Measurements from ENCODE around the gene TSPYL6.

TSPYL6 gene

DNA sequence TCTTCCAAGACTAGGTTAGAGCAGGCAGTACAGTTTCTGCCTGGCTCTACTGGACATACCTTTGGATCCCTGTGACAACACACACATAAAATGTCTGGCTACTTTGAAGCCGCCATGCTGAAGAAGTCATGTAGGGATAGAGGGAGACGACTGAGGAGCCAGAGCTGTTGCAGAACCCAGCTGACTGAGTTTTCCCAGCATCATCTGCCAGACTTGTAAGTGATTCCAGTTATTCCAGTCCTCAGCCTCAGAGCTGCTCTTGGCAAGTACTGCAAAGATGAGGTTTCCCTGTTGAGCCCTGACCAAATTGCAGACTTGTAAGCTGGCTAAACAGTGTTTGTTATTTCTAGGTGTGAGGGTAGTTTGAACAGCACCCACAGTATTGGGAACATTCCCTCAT is 31.5 kb upstream of the TSPYL6 start:
- Histone ChIP-seq H3K9me3 (ENCODE audit: insufficient read depth, low read length) (no peaks in the 10 kb centered on the region), H3K4me1 (ENCODE audit: insufficient read depth, insufficient read length) (no peaks in the 10 kb centered on the region), H3K27me3 (ENCODE audit: insufficient read depth, insufficient read length) (peaks cover 23% of the 10 kb centered on the region), H3K9ac (ENCODE audit: insufficient read length, low read depth) (no peak overlapping the region), H3K36me3 (ENCODE audit: insufficient read depth, insufficient read length, low read length) (no peaks in the 10 kb centered on the region), H3K4me3 (ENCODE audit: insufficient read length, low read depth) (no peak overlapping the region)
- no peak for TF ChIP-seq YY1 (IDR thresholded peaks at IDR 0.05; ENCODE audit: insufficient read depth, insufficient read length)
- no peak for TF ChIP-seq SUZ12 (IDR thresholded peaks at IDR 0.05; ENCODE audit: extremely low read depth, insufficient read depth, insufficient read length)
- no peak for TF ChIP-seq ZNF274 (IDR thresholded peaks at IDR 0.05; ENCODE audit: low read depth, low read length)
- DNase-seq (ENCODE audit: low read depth, low spot score), result no peak

DNA sequence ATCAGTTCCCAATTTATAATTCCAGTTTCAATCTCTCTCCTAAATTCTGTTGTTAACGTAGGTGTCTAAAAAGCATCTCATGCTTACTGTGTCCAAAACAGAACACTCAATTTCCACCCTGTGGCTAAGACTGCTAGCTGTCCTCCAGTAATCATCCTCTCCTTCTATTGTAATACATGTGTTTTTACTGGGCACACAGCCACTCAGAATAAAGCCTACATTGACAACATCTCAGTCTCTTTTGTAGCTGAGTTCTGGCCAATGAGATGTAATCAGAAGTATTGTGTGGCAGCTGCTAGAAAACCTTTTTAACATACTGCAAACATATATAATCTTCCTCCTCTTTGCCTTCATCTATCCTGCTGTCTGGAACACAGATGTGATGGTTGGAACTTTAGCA is 29.4 kb upstream of the TSPYL6 start:
- no peak for DNase-seq (ENCODE audit: low read depth, low spot score)

DNA sequence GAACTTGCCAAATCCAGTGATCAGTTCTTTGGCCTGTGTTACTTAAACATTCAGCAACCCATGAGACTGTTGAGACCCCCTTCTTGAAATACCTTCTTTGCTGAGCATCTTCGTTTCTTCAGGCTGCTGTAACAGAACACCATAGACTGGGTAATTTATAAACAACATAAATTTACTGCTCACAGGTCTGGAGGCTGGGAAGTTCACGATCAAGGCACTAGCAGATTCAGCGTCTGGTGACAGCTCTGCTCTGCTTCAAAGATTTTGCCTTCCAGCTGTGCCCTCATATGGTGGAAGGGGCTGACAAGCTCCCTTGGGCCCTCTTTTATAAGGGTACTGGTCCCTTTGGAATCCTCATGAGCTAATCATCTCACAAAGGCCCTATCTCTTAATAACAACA is 28.8 kb upstream of the TSPYL6 start:
- H3K4me3 ChIP-seq (ENCODE audit: insufficient read length, low read depth), result no peak overlapping the region
- no peaks in the 10 kb centered on the region for H3K9me3 ChIP-seq (ENCODE audit: insufficient read depth, low read length)
- TF ChIP-seq SUZ12 (IDR thresholded peaks at IDR 0.05; ENCODE audit: extremely low read depth, insufficient read depth, insufficient read length) (no peak), YY1 (IDR thresholded peaks at IDR 0.05; ENCODE audit: insufficient read depth, insufficient read length) (no peak)

More for the DNA sequence above, 29.4 kb upstream of the TSPYL6 start:
- Histone ChIP-seq H3K36me3 (ENCODE audit: insufficient read depth, insufficient read length, low read length) (no peaks in the 10 kb centered on the region), H3K9me3 (ENCODE audit: insufficient read depth, low read length) (no peaks in the 10 kb centered on the region), H3K4me1 (ENCODE audit: insufficient read depth, insufficient read length) (no peaks in the 10 kb centered on the region), H3K9ac (ENCODE audit: insufficient read length, low read depth) (no peak overlapping the region), H3K27me3 (ENCODE audit: insufficient read depth, insufficient read length) (peaks cover 17% of the 10 kb centered on the region), H3K4me3 (ENCODE audit: insufficient read length, low read depth) (no peak overlapping the region)
- no peak for TF ChIP-seq ZNF274 (IDR thresholded peaks at IDR 0.05; ENCODE audit: low read depth, low read length)
- no peak for TF ChIP-seq SUZ12 (IDR thresholded peaks at IDR 0.05; ENCODE audit: extremely low read depth, insufficient read depth, insufficient read length)

DNA sequence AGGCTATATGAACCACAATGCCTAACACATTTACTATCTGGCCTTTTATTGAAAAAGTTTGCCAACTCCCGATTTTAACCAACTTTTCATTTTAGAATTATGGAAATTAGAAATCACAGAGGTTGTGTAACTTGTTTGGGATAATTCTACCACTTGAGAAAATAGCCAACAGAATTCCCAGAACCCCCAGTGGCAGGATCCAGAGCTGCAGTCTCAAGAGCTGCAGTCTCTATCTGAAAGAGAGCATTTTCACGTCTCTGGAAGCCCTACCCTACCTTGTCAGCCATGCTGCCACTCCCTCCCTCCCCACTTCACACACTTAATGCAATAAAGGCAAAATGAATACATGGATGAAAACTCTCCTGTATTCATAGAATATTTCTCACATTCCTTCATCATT is 23.4 kb upstream of the TSPYL6 start:
- TF ChIP-seq SUZ12 (IDR thresholded peaks at IDR 0.05; ENCODE audit: extremely low read depth, insufficient read depth, insufficient read length) (no peak), YY1 (IDR thresholded peaks at IDR 0.05; ENCODE audit: insufficient read depth, insufficient read length) (no peak), ZNF274 (IDR thresholded peaks at IDR 0.05; ENCODE audit: low read depth, low read length) (no peak)
- no peaks in the 10 kb centered on the region for H3K36me3 ChIP-seq (ENCODE audit: insufficient read depth, insufficient read length, low read length)

More for the DNA sequence above, 28.8 kb upstream of the TSPYL6 start:
- DNase-seq (ENCODE audit: low read depth, low spot score), result no peak
- no peaks in the 10 kb centered on the region for H3K36me3 ChIP-seq (ENCODE audit: insufficient read depth, insufficient read length, low read length)
- H3K27me3 ChIP-seq (ENCODE audit: insufficient read depth, insufficient read length), result peaks cover 17% of the 10 kb centered on the region
- H3K9ac ChIP-seq (ENCODE audit: insufficient read length, low read depth), result no peak overlapping the region
- no peaks in the 10 kb centered on the region for H3K4me1 ChIP-seq (ENCODE audit: insufficient read depth, insufficient read length)

DNA sequence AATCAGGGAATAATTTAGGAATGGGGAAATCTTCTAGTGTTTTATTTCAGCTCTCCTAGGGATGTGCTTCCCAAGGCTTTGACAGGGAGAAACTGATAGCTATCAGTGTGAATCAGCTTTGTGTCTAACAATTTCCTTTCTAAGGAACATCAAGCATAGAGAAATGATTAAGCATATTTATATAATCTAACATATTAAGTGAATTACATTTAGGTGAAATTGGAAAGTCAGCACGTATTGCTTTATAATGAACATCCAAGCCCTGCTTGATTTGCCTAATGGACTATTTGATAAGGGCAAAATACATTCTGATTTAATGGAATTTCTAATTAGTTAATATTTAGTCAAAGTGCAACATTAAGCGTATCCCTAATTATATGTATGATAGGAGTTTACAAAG is 19.5 kb upstream of the TSPYL6 start:
- no peak overlapping the region for H3K4me3 ChIP-seq (ENCODE audit: insufficient read length, low read depth)
- no peak for DNase-seq (ENCODE audit: low read depth, low spot score)
- no peaks in the 10 kb centered on the region for H3K36me3 ChIP-seq (ENCODE audit: insufficient read depth, insufficient read length, low read length)
- H3K9ac ChIP-seq (ENCODE audit: insufficient read length, low read depth), result no peak overlapping the region
- H3K27me3 ChIP-seq (ENCODE audit: insufficient read depth, insufficient read length), result no peaks in the 10 kb centered on the region
- TF ChIP-seq YY1 (IDR thresholded peaks at IDR 0.05; ENCODE audit: insufficient read depth, insufficient read length) (no peak), ZNF274 (IDR thresholded peaks at IDR 0.05; ENCODE audit: low read depth, low read length) (no peak), SUZ12 (IDR thresholded peaks at IDR 0.05; ENCODE audit: extremely low read depth, insufficient read depth, insufficient read length) (no peak)
- H3K4me1 ChIP-seq (ENCODE audit: insufficient read depth, insufficient read length), result no peaks in the 10 kb centered on the region
- no peaks in the 10 kb centered on the region for H3K9me3 ChIP-seq (ENCODE audit: insufficient read depth, low read length)

More for the DNA sequence above, 23.4 kb upstream of the TSPYL6 start:
- H3K9ac ChIP-seq (ENCODE audit: insufficient read length, low read depth), result no peak overlapping the region
- no peaks in the 10 kb centered on the region for H3K27me3 ChIP-seq (ENCODE audit: insufficient read depth, insufficient read length)
- no peak for DNase-seq (ENCODE audit: low read depth, low spot score)
- H3K4me3 ChIP-seq (ENCODE audit: insufficient read length, low read depth), result no peak overlapping the region
- no peaks in the 10 kb centered on the region for H3K9me3 ChIP-seq (ENCODE audit: insufficient read depth, low read length)
- no peaks in the 10 kb centered on the region for H3K4me1 ChIP-seq (ENCODE audit: insufficient read depth, insufficient read length)

DNA sequence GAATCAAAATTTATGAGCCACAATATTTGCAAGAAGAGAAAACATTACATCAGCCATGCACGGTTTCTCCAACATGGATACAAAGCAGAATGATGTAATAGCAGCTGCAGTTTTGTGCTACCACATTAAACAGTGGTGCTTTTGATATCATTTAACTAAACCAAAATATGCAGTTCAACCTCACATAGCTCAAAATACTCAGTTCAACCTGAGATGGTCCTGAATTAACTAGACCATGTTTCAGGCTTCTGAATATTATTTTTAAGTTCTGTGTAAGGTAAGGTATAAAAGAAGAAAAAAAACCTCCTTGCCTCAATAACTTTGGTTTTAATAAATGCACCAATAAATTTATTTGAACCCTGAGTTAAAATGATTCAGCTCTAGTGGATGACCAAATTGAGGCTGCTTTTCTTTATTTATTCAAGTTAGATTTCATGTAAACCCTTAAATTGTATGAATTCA is 18.8 kb upstream of the TSPYL6 start:
- Histone ChIP-seq H3K36me3 (ENCODE audit: insufficient read depth, insufficient read length, low read length) (no peaks in the 10 kb centered on the region), H3K4me3 (ENCODE audit: insufficient read length, low read depth) (no peak overlapping the region), H3K4me1 (ENCODE audit: insufficient read depth, insufficient read length) (no peaks in the 10 kb centered on the region), H3K9me3 (ENCODE audit: insufficient read depth, low read length) (no peaks in the 10 kb centered on the region), H3K27me3 (ENCODE audit: insufficient read depth, insufficient read length) (no peaks in the 10 kb centered on the region), H3K9ac (ENCODE audit: insufficient read length, low read depth) (no peak overlapping the region)
- no peak for TF ChIP-seq SUZ12 (IDR thresholded peaks at IDR 0.05; ENCODE audit: extremely low read depth, insufficient read depth, insufficient read length)
- TF ChIP-seq ZNF274 (IDR thresholded peaks at IDR 0.05; ENCODE audit: low read depth, low read length), result no peak
- no peak for TF ChIP-seq YY1 (IDR thresholded peaks at IDR 0.05; ENCODE audit: insufficient read depth, insufficient read length)
- DNase-seq (ENCODE audit: low read depth, low spot score), result no peak

DNA sequence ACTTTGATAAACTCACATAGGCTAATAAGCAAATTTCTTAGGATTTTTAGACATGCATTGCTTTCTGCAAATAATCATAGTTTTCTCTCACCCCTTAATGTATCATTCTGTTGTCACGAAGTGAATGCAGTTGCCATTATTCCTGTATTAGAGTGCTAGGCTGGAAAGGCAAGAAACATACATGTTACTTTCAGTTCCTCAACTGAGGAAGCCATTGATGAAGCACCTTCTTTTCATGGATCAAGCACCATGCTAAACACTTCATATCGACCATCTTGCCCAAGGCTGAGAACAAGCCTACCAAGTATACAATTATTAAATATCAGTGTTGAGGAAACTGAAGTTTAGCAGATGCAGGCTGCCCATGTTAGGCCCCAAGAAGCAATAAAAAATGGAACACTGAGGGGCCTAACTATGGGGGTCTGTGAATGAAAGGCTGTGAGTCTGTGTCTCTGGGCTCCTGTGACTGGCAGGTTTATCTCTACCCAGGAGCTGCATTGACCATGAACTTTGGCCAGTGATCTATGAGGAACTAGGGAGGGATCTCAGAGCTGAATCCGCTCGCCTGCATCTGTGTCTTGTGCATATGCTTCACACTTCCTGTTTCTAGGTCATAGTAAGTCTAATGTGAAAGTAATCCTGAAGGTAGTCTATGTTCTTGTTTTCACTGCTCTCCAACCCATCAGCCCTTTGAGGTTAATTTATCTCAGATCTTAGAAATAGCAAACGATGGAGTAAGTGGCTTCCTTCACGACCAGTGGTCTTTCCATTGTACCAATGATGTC is 16.0 kb upstream of the TSPYL6 start:
- no peak for DNase-seq (ENCODE audit: low read depth, low spot score)

More for the DNA sequence above, 16.0 kb upstream of the TSPYL6 start:
- no peak overlapping the region for H3K4me3 ChIP-seq (ENCODE audit: insufficient read length, low read depth)
- H3K27me3 ChIP-seq (ENCODE audit: insufficient read depth, insufficient read length), result no peaks in the 10 kb centered on the region
- H3K4me1 ChIP-seq (ENCODE audit: insufficient read depth, insufficient read length), result no peaks in the 10 kb centered on the region
- H3K9ac ChIP-seq (ENCODE audit: insufficient read length, low read depth), result no peak overlapping the region
- TF ChIP-seq SUZ12 (IDR thresholded peaks at IDR 0.05; ENCODE audit: extremely low read depth, insufficient read depth, insufficient read length) (no peak), YY1 (IDR thresholded peaks at IDR 0.05; ENCODE audit: insufficient read depth, insufficient read length) (no peak), ZNF274 (IDR thresholded peaks at IDR 0.05; ENCODE audit: low read depth, low read length) (no peak)
- no peaks in the 10 kb centered on the region for H3K9me3 ChIP-seq (ENCODE audit: insufficient read depth, low read length)
- no peaks in the 10 kb centered on the region for H3K36me3 ChIP-seq (ENCODE audit: insufficient read depth, insufficient read length, low read length)
